ENCODE results near the gene UTY.
"Not testable (repeated sequence)": the region's sequence is repeated elsewhere in the genome, so short reads cannot be mapped to it uniquely, and the experiment has no call there.

UTY gene

GRCh38 chrY:13307959-13308358 is 171.9 kb downstream of the UTY start:
- DNase-seq (ENCODE audit: low spot score): no peak
- Histone ChIP-seq H3K4me3 (no peak overlapping the region), H3K27ac (no peak overlapping the region)
- TF ChIP-seq CTCF (IDR thresholded peaks at IDR 0.05): no peak

GRCh38 chrY:13300795-13301194 is 179.0 kb downstream of the UTY start:
- DNase-seq (ENCODE audit: low spot score): no peak
- Histone ChIP-seq H3K27ac (no peak overlapping the region), H3K4me3 (no peak overlapping the region)
- TF ChIP-seq CTCF (IDR thresholded peaks at IDR 0.05): no peak

GRCh38 chrY:13299411-13299810 is 180.4 kb downstream of the UTY start:
- H3K4me3 ChIP-seq: no peak overlapping the region
- no peak for TF ChIP-seq CTCF (IDR thresholded peaks at IDR 0.05)
- H3K27ac ChIP-seq: no peak overlapping the region
- DNase-seq (ENCODE audit: low spot score): no peak

GRCh38 chrY:13296176-13296890 is 183.5 kb downstream of the UTY start:
- Histone ChIP-seq H3K27ac (no peak overlapping the region), H3K4me3 (no peak overlapping the region)
- TF ChIP-seq CTCF (IDR thresholded peaks at IDR 0.05): no peak
- DNase-seq (ENCODE audit: low spot score): no peak

- Histone ChIP-seq H3K4me3 (no peak overlapping the region), H3K27ac (no peak overlapping the region)
- no peak for DNase-seq (ENCODE audit: low spot score)
- no peak for TF ChIP-seq CTCF (IDR thresholded peaks at IDR 0.05)
Observed at GRCh38 chrY:13295026-13295425, 184.8 kb downstream of the UTY start.

GRCh38 chrY:13291199-13291598 is 188.6 kb downstream of the UTY start:
- no peak for DNase-seq (ENCODE audit: low spot score)
- H3K27ac ChIP-seq: no peak overlapping the region

GRCh38 chrY:13282151-13283054 is 197.4 kb downstream of the UTY start:
- DNase-seq (ENCODE audit: low spot score); H3K27ac ChIP-seq; H3K4me3 ChIP-seq: not testable (repeated sequence)

More at GRCh38 chrY:13291199-13291598, 188.6 kb downstream of the UTY start:
- H3K4me3 ChIP-seq: no peak overlapping the region
- no peak for TF ChIP-seq CTCF (IDR thresholded peaks at IDR 0.05)

Data from coronary artery (tissue), 2 donors.